HepG2 (cell line): Measurements from ENCODE around the gene SPAG7. TPM values are rescaled to one million over a fixed set of nuclear protein-coding genes. Genes with fewer than 3 reads are reported as not detected.

ENCODE experiments used
- BRD4 ChIP-seq: sonication (generic); formaldehyde crosslinking; IDR thresholded peaks from 2 replicates; pipeline ENCODE4 v1.4.0; 2020; ENCODE audit warnings: missing genetic modification reagents
- DNMT3B ChIP-seq: conservative IDR thresholded peaks from 2 replicates; pipeline ENCODE4 v1.6.1; 2016; ENCODE audit warnings: missing biosample characterization, control low read depth
- FOXJ3 ChIP-seq: sonication (generic); formaldehyde crosslinking; IDR thresholded peaks from 2 replicates; pipeline ENCODE4 v1.4.0; 2020; ENCODE audit warnings: missing genetic modification reagents, mild to moderate bottlenecking, borderline replicate concordance
- GATA4 ChIP-seq: sonication (generic); IDR thresholded peaks from 2 replicates; pipeline ENCODE4 v1.6.1; 2016; ENCODE audit warnings: antibody characterized with exemption, low read depth, borderline replicate concordance
- GLI4 ChIP-seq: sonication (generic); formaldehyde crosslinking; IDR thresholded peaks from 2 replicates; pipeline ENCODE4 v1.5.1; 2020; ENCODE audit warnings: missing genetic modification reagents, mild to moderate bottlenecking, moderate library complexity, borderline replicate concordance
- HMGXB3 ChIP-seq: sonication (generic); formaldehyde crosslinking; IDR thresholded peaks from 2 replicates; pipeline ENCODE4 v1.4.0; 2020; ENCODE audit warnings: missing genetic modification reagents, borderline replicate concordance
- ISL2 ChIP-seq: sonication (generic); formaldehyde crosslinking; IDR thresholded peaks from 2 replicates; pipeline ENCODE4 v1.5.0; 2020; ENCODE audit warnings: missing genetic modification reagents
- MBD4 ChIP-seq: IDR thresholded peaks from 2 replicates; pipeline ENCODE4 v1.6.1; 2012; ENCODE audit warnings: low read length, inconsistent platforms, borderline replicate concordance
- POLR2G ChIP-seq: fragments of 200-400 bp; formaldehyde crosslinking; IDR thresholded peaks from 2 replicates; pipeline ENCODE4 v1.6.1; 2018; ENCODE audit warnings: mild to moderate bottlenecking, low read depth, low read length, moderate library complexity
- RFXANK ChIP-seq: IDR thresholded peaks from 2 replicates; pipeline ENCODE4 v1.6.1; 2016
- RORA ChIP-seq: sonication (generic); formaldehyde crosslinking; IDR thresholded peaks from 2 replicates; pipeline ENCODE4 v1.5.0; 2020; ENCODE audit warnings: mild to moderate bottlenecking, missing genetic modification reagents, moderate library complexity
- SMYD3 ChIP-seq: sonication (generic); formaldehyde crosslinking; IDR thresholded peaks from 2 replicates; pipeline ENCODE4 v1.8.1; 2023; ENCODE audit warnings: mild to moderate bottlenecking, missing genetic modification reagents
- THAP9 ChIP-seq: sonication (generic); formaldehyde crosslinking; IDR thresholded peaks from 2 replicates; pipeline ENCODE4; 2020; ENCODE audit warnings: missing genetic modification reagents, mild to moderate bottlenecking, borderline replicate concordance
- ZBTB34 ChIP-seq: sonication (generic); formaldehyde crosslinking; IDR thresholded peaks from 2 replicates; pipeline ENCODE4 v1.8.0; 2022; ENCODE audit warnings: mild to moderate bottlenecking, missing genetic modification reagents
- ZKSCAN1 ChIP-seq: fragments of 150-350 bp; IDR thresholded peaks from 2 replicates; pipeline ENCODE4 v1.6.1; 2014; ENCODE audit warnings: low read length
- ZNF230 ChIP-seq: sonication (generic); formaldehyde crosslinking; IDR thresholded peaks from 2 replicates; pipeline ENCODE4 v1.4.0; 2020; ENCODE audit warnings: mild to moderate bottlenecking, missing genetic modification reagents
- ZNF296 ChIP-seq: sonication (generic); formaldehyde crosslinking; conservative IDR thresholded peaks from 2 replicates; pipeline ENCODE4 v1.5.0; 2020; ENCODE audit warnings: mild to moderate bottlenecking, missing genetic modification reagents
- ZNF691 ChIP-seq: sonication (generic); formaldehyde crosslinking; IDR thresholded peaks from 2 replicates; pipeline ENCODE4 v1.4.0; 2020; ENCODE audit warnings: missing genetic modification reagents, low read depth, mild to moderate bottlenecking, borderline replicate concordance
- ZNF841 ChIP-seq: sonication (generic); formaldehyde crosslinking; IDR thresholded peaks from 2 replicates; pipeline ENCODE4 v1.8.1; 2023; ENCODE audit warnings: missing genetic modification reagents, borderline replicate concordance
- polyA plus RNA-seq, 8 experiments: library from polyadenylated mRNA; depleted of rRNA in 3 of 8; stranded (reverse) in 7 of 8; unstranded in 1 of 8; fragments of >200 nt; fragmentation: Illumina TruSeq in 4 of 8; extraction: Trizol in 4 of 8; gene quantifications; 2 replicates each; pipeline versions ENCODE4 v1.2.1 to v1.2.3, GENCODE V29; 2011 to 2016; ENCODE audit warnings: low read depth in 4 of 8, missing spikeins in 1 of 8, mixed read lengths in 1 of 8; ENCODE audit not compliant: insufficient read depth in 1 of 8
- total RNA-seq, 5 experiments: library from RNA; depleted of rRNA; stranded (reverse); fragments of >200 nt; fragmentation: Illumina TruSeq; extraction: Trizol; gene quantifications; 2 replicates each; pipeline ENCODE4 v1.2.3, GENCODE V29; 2016; ENCODE audit warnings: low read depth in 1 of 5

The SPAG7 gene
- total and polyA plus RNA-seq, 2 of the 13 experiments (the other 11 are each of a cell fraction or from before 2014, with no cell fraction given) = 51.0 to 59.0 TPM

GRCh38 chr17:4939796-4940554 is 27.6 kb downstream of the SPAG7 start, which contains the start of the genes RNF167 and SLC25A11 (continued):
- TF ChIP-seq ZBTB34 (no peak), ISL2 (CRISPR knock-in tag) (peak; percentile 7; the same call in 1 of the 2 replicates), ZNF230 (CRISPR knock-in tag) (no peak), ZNF296 (CRISPR knock-in tag) (no peak), DNMT3B (no peak), BRD4 (CRISPR knock-in tag) (peak; percentile 59; the same call in 1 of the 2 replicates), GATA4 (no peak), GLI4 (CRISPR knock-in tag) (no peak), ZKSCAN1 (no peak), THAP9 (CRISPR knock-in tag) (no peak; the same call in 1 of the 2 replicates), HMGXB3 (CRISPR knock-in tag) (peak; percentile 31; the same call in 1 of the 2 replicates), SMYD3 (no peak), ZNF691 (CRISPR knock-in tag) (no peak), RORA (CRISPR knock-in tag) (no peak), FOXJ3 (CRISPR knock-in tag) (no peak), RFXANK (CRISPR knock-in tag) (no peak), POLR2G (peak; percentile 86), MBD4 (no peak), ZNF841 (CRISPR knock-in tag) (no peak)
